HPDE6-E6E7 (cell line): ENCODE data around the gene GCKR.

Experiments
- DNase-seq: peaks from one replicate; pipeline ENCODE4 v3.0.0; 2011; ENCODE audit warnings: missing footprints; ENCODE audit errors: extremely low spot score

GCKR gene

GRCh38 chr2:27572998-27573429 is 76.4 kb downstream of the GCKR start:
- DNase-seq, result no peak
